ENCODE results near the gene HMCN2.

HMCN2 gene

DNA sequence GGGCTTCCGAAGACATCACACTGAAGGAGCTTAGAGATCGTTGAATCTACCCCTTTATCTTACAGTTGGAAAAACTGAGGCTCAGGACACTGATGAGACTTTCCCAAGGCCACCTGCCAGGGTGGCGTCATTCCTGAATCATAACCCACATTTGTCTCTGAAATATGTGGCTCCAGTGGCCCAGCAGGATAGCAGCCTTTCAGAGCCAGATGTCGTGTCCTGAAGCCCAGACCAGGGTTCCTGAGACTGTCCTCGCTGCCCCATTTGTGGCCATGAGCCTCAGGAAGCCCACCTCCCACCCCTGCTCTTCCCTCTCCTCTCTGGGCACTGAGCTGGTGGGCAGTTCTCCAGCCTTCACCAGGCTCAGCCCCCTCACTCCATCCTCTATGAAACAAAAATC lies 2.4 kb downstream of the HMCN2 start:
- Histone ChIP-seq H2AFZ (ENCODE audit: low read length) (no peak overlapping the region), H2BK5ac (ENCODE audit: low read length) (no peak overlapping the region), H2BK12ac (ENCODE audit: low read length) (no peak overlapping the region), H3K14ac (ENCODE audit: low read length) (no peak overlapping the region), H2BK120ac (ENCODE audit: low read depth, low read length) (peak overlapping the region; percentile 35), H3K18ac (ENCODE audit: low read length) (no peak overlapping the region), H3K4ac (ENCODE audit: low read length) (no peak overlapping the region), H2AK5ac (ENCODE audit: low read depth, low read length) (peak overlapping the region; percentile 61), H3K36me3 (replicated peaks in 1 of 2; ENCODE audit: control insufficient read depth in 2 of 2, insufficient read depth in 2 of 2, low read length in 2 of 2) (no peaks in the 10 kb centered on the region), H2BK15ac (ENCODE audit: low read length) (peak overlapping the region; percentile 55), H4K91ac (ENCODE audit: low read depth, low read length, poor library complexity) (no peak overlapping the region), H3K4me3 (ENCODE audit: low read length in 2 of 2) (no peak overlapping the region), H3K9ac (ENCODE audit: low read depth, low read length, poor library complexity) (no peak overlapping the region), H3K4me2 (ENCODE audit: insufficient read depth, low read length, poor library complexity, severe bottlenecking) (no peak overlapping the region), H3K23ac (ENCODE audit: low read depth, low read length, poor library complexity) (peak overlapping the region; percentile 95), H3K9me3 (replicated peaks in 1 of 2; ENCODE audit: control insufficient read depth in 2 of 2, insufficient read depth in 1 of 2, low read depth in 1 of 2, low read length in 2 of 2) (no peaks in the 10 kb centered on the region), H3K27me3 (ENCODE audit: control insufficient read depth in 3 of 3, insufficient read depth in 3 of 3, low read depth in 1 of 3, low read length in 3 of 3) (peaks cover 12 to 86% (median 42%) of the 10 kb centered on the region in 3 experiments), H3K4me1 (ENCODE audit: control insufficient read depth in 2 of 2, insufficient read depth in 1 of 2, low read depth in 1 of 2, low read length in 2 of 2) (peaks cover 0 to 11% of the 10 kb centered on the region in 2 donors), H3K79me1 (ENCODE audit: low read depth, low read length) (no peaks in the 10 kb centered on the region), H4K8ac (ENCODE audit: low read depth, low read length) (no peak overlapping the region), H3K27ac (replicated peaks; ENCODE audit: low read length) (no peak overlapping the region)
- no CpG with 5 or more reads among the region's 5 CpGs for WGBS, 2 donors (ENCODE audit: extremely low coverage in 2 of 2, insufficient read length in 2 of 2, insufficient replicate concordance in 1 of 2)
- no peak for DNase-seq (ENCODE audit: low spot score)

GRCh38 chr9:130268521-130269211 lies 3.1 kb downstream of the HMCN2 start:
- peak overlapping the region; percentile 35 for H2BK120ac ChIP-seq (ENCODE audit: low read depth, low read length)
- DNase-seq (ENCODE audit: low spot score), result no peak
- H3K27me3 ChIP-seq (ENCODE audit: control insufficient read depth in 3 of 3, insufficient read depth in 3 of 3, low read depth in 1 of 3, low read length in 3 of 3), result peaks cover 12 to 79% (median 40%) of the 10 kb centered on the region in 3 experiments

DNA sequence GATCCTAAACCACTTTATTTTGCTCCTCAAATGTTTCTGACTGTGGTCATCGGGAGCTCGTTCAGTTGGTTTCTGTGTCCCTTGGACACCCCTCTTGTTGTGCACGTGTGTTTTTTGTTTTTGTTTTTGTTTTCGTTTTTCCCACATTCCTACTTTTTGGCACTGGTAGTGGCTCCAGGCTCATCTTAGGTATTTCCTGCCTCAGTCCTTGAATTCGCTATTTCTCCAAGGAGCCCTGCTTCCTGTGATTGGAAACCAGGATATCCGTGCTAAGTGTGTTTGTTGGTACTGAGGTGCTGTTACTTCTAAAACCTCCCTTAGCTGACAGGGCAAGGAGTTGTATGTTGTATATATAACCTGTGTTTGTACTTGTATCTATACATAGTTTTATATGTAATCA lies 5.9 kb downstream of the HMCN2 start:
- Histone ChIP-seq H2BK12ac (ENCODE audit: low read length) (no peak overlapping the region), H2BK15ac (ENCODE audit: low read length) (no peak overlapping the region), H3K14ac (ENCODE audit: low read length) (no peak overlapping the region), H3K79me1 (ENCODE audit: low read depth, low read length) (no peaks in the 10 kb centered on the region), H3K36me3 (replicated peaks in 1 of 2; ENCODE audit: control insufficient read depth in 2 of 2, insufficient read depth in 2 of 2, low read length in 2 of 2) (no peaks in the 10 kb centered on the region), H3K9ac (ENCODE audit: low read depth, low read length, poor library complexity) (no peak overlapping the region), H3K23ac (ENCODE audit: low read depth, low read length, poor library complexity) (no peak overlapping the region), H3K27me3 (ENCODE audit: control insufficient read depth in 3 of 3, insufficient read depth in 3 of 3, low read depth in 1 of 3, low read length in 3 of 3) (peaks cover 0 to 54% (median 16%) of the 10 kb centered on the region in 3 experiments), H2AFZ (ENCODE audit: low read length) (no peak overlapping the region), H3K18ac (ENCODE audit: low read length) (no peak overlapping the region), H3K4me2 (ENCODE audit: insufficient read depth, low read length, poor library complexity, severe bottlenecking) (no peak overlapping the region), H3K4me3 (ENCODE audit: low read length in 2 of 2) (no peak overlapping the region), H4K8ac (ENCODE audit: low read depth, low read length) (no peak overlapping the region), H4K91ac (ENCODE audit: low read depth, low read length, poor library complexity) (no peak overlapping the region), H2BK120ac (ENCODE audit: low read depth, low read length) (no peak overlapping the region), H3K4me1 (ENCODE audit: control insufficient read depth in 2 of 2, insufficient read depth in 1 of 2, low read depth in 1 of 2, low read length in 2 of 2) (peaks cover 0 to 10% of the 10 kb centered on the region in 2 donors), H3K9me3 (replicated peaks in 1 of 2; ENCODE audit: control insufficient read depth in 2 of 2, insufficient read depth in 1 of 2, low read depth in 1 of 2, low read length in 2 of 2) (no peaks in the 10 kb centered on the region), H3K4ac (ENCODE audit: low read length) (no peak overlapping the region), H2BK5ac (ENCODE audit: low read length) (no peak overlapping the region), H2AK5ac (ENCODE audit: low read depth, low read length) (no peak overlapping the region), H3K27ac (replicated peaks; ENCODE audit: low read length) (no peak overlapping the region)
- WGBS, 2 donors (ENCODE audit: extremely low coverage in 2 of 2, insufficient read length in 2 of 2, insufficient replicate concordance in 1 of 2), result no CpG with 5 or more reads among the region's 6 CpGs
- no peak for DNase-seq (ENCODE audit: low spot score)

More at GRCh38 chr9:130268521-130269211, 3.1 kb downstream of the HMCN2 start:
- Histone ChIP-seq H2AFZ (ENCODE audit: low read length) (no peak overlapping the region), H3K18ac (ENCODE audit: low read length) (peak overlapping the region; percentile 11), H3K4me1 (ENCODE audit: control insufficient read depth in 2 of 2, insufficient read depth in 1 of 2, low read depth in 1 of 2, low read length in 2 of 2) (peaks cover 0 to 11% of the 10 kb centered on the region in 2 donors), H3K23ac (ENCODE audit: low read depth, low read length, poor library complexity) (peak overlapping the region; percentile 95), H2BK12ac (ENCODE audit: low read length) (peak overlapping the region; percentile 6), H3K4me2 (ENCODE audit: insufficient read depth, low read length, poor library complexity, severe bottlenecking) (no peak overlapping the region), H3K27ac (replicated peaks; ENCODE audit: low read length) (no peak overlapping the region), H4K8ac (ENCODE audit: low read depth, low read length) (no peak overlapping the region), H3K14ac (ENCODE audit: low read length) (no peak overlapping the region), H3K79me1 (ENCODE audit: low read depth, low read length) (no peaks in the 10 kb centered on the region), H3K9me3 (replicated peaks in 1 of 2; ENCODE audit: control insufficient read depth in 2 of 2, insufficient read depth in 1 of 2, low read depth in 1 of 2, low read length in 2 of 2) (no peaks in the 10 kb centered on the region), H3K4ac (ENCODE audit: low read length) (no peak overlapping the region), H2BK5ac (ENCODE audit: low read length) (no peak overlapping the region), H3K4me3 (ENCODE audit: low read length in 2 of 2) (peak overlapping the region in 1 of 2 donors; percentile 7), H3K36me3 (replicated peaks in 1 of 2; ENCODE audit: control insufficient read depth in 2 of 2, insufficient read depth in 2 of 2, low read length in 2 of 2) (no peaks in the 10 kb centered on the region), H2BK15ac (ENCODE audit: low read length) (peak overlapping the region; percentile 55), H4K91ac (ENCODE audit: low read depth, low read length, poor library complexity) (peak overlapping the region; percentile 43), H2AK5ac (ENCODE audit: low read depth, low read length) (peak overlapping the region; percentile 83), H3K9ac (ENCODE audit: low read depth, low read length, poor library complexity) (peak overlapping the region; percentile 63)
- no CpG with 5 or more reads among the region's 16 CpGs for WGBS, 2 donors (ENCODE audit: extremely low coverage in 2 of 2, insufficient read length in 2 of 2, insufficient replicate concordance in 1 of 2)

DNA sequence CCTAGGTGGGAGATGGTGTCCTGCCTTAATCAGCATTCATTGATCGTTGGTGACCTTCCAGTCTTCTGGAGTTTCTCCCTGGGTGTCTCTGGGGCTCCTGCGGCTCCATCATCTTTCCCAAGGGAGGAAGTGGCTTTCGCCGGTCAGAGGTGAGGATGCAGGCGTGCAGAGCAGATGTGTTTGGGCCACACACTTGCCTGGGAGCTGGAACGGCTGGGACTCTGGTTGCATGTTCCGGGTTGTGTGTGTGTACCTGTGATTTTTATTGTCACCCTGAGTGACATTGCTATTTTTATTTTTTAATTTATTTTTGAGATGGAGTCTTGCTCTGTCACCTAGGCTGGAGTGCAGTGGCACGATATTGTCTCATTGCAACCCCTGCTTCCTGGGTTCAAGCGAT lies 9.6 kb downstream of the HMCN2 start:
- Histone ChIP-seq H3K36me3 (replicated peaks in 1 of 2; ENCODE audit: control insufficient read depth in 2 of 2, insufficient read depth in 2 of 2, low read length in 2 of 2) (no peaks in the 10 kb centered on the region), H3K79me1 (ENCODE audit: low read depth, low read length) (no peaks in the 10 kb centered on the region), H4K8ac (ENCODE audit: low read depth, low read length) (no peak overlapping the region), H3K4me2 (ENCODE audit: insufficient read depth, low read length, poor library complexity, severe bottlenecking) (no peak overlapping the region), H2BK15ac (ENCODE audit: low read length) (no peak overlapping the region), H3K14ac (ENCODE audit: low read length) (no peak overlapping the region), H4K91ac (ENCODE audit: low read depth, low read length, poor library complexity) (no peak overlapping the region), H3K23ac (ENCODE audit: low read depth, low read length, poor library complexity) (no peak overlapping the region), H2AFZ (ENCODE audit: low read length) (no peak overlapping the region), H3K4ac (ENCODE audit: low read length) (no peak overlapping the region), H3K27me3 (ENCODE audit: control insufficient read depth in 3 of 3, insufficient read depth in 3 of 3, low read depth in 1 of 3, low read length in 3 of 3) (peaks cover 0 to 21% (median 0%) of the 10 kb centered on the region in 3 experiments), H3K18ac (ENCODE audit: low read length) (no peak overlapping the region), H3K9me3 (replicated peaks in 1 of 2; ENCODE audit: control insufficient read depth in 2 of 2, insufficient read depth in 1 of 2, low read depth in 1 of 2, low read length in 2 of 2) (no peaks in the 10 kb centered on the region), H3K4me1 (ENCODE audit: control insufficient read depth in 2 of 2, insufficient read depth in 1 of 2, low read depth in 1 of 2, low read length in 2 of 2) (peaks cover 0 to 5% of the 10 kb centered on the region in 2 donors), H2BK120ac (ENCODE audit: low read depth, low read length) (no peak overlapping the region), H2BK5ac (ENCODE audit: low read length) (no peak overlapping the region), H3K4me3 (ENCODE audit: low read length in 2 of 2) (no peak overlapping the region), H2AK5ac (ENCODE audit: low read depth, low read length) (no peak overlapping the region), H3K9ac (ENCODE audit: low read depth, low read length, poor library complexity) (no peak overlapping the region), H3K27ac (replicated peaks; ENCODE audit: low read length) (no peak overlapping the region), H2BK12ac (ENCODE audit: low read length) (no peak overlapping the region)
- no CpG with 5 or more reads among the region's 9 CpGs for WGBS, 2 donors (ENCODE audit: extremely low coverage in 2 of 2, insufficient read length in 2 of 2, insufficient replicate concordance in 1 of 2)
- DNase-seq (ENCODE audit: low spot score), result no peak
